A549 (cell line): ENCODE measurements around the gene POLR2B.

ENCODE experiments used
- POLR2A ChIP-seq: IDR thresholded peaks from 2 replicates; pipeline ENCODE4 v1.6.1; 2012; ENCODE audit warnings: mild to moderate bottlenecking, low read length
- TF ChIP-seq, protein P1 (sequence below): fragments of >200 bp; sonication (Bioruptor Twin); formaldehyde crosslinking; IDR thresholded peaks from 3 replicates; pipeline ENCODE4 v1.5.1; 2016

- TF ChIP-seq, protein P1, sequence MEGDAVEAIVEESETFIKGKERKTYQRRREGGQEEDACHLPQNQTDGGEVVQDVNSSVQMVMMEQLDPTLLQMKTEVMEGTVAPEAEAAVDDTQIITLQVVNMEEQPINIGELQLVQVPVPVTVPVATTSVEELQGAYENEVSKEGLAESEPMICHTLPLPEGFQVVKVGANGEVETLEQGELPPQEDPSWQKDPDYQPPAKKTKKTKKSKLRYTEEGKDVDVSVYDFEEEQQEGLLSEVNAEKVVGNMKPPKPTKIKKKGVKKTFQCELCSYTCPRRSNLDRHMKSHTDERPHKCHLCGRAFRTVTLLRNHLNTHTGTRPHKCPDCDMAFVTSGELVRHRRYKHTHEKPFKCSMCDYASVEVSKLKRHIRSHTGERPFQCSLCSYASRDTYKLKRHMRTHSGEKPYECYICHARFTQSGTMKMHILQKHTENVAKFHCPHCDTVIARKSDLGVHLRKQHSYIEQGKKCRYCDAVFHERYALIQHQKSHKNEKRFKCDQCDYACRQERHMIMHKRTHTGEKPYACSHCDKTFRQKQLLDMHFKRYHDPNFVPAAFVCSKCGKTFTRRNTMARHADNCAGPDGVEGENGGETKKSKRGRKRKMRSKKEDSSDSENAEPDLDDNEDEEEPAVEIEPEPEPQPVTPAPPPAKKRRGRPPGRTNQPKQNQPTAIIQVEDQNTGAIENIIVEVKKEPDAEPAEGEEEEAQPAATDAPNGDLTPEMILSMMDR, result no peak
- TF ChIP-seq POLR2A, result no peak
Measured at GRCh38 chr4:56961107-56961500, 17.6 kb upstream of the POLR2B start.
